HG03457 (cell line): Measurements from ENCODE around the gene UBL4B.
"Not testable (repeated sequence)": the region's sequence is repeated elsewhere in the genome, so short reads cannot be mapped to it uniquely, and the experiment has no call there.

Source experiments
- ATAC-seq: cut with Tn5 transposase; IDR thresholded peaks from one replicate; pipeline ENCODE4 v1.9.1; 2021; ENCODE audit warnings: moderate number of reproducible peaks; ENCODE audit not compliant: unreplicated experiment

The UBL4B gene, protein sequence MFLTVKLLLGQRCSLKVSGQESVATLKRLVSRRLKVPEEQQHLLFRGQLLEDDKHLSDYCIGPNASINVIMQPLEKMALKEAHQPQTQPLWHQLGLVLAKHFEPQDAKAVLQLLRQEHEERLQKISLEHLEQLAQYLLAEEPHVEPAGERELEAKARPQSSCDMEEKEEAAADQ

DNA sequence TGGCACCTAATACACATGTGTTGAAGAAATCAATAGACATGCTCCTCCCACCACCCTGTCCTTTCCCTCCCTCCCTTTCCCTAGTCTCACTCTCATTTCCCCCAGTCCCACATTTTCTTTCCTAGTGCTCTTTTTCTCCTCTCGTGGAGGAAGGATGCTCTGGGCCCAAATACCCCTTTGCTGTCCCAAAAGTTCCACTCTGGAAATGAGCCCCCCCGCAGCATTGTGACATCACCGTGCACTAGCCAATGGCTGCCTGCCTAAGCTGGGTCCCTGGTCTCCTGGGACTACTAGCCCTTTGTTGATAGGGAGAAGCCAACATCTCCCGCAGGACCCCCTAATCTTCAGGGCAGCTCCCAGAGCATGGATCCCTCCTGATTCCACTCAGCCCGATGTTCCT is at the start of gene UBL4B:
TSS of gene UBL4B (plus strand) at position 301 of the 400 bp plus-strand sequence. CDS start at position 393, 92 bp downstream.
- no peak for ATAC-seq

DNA sequence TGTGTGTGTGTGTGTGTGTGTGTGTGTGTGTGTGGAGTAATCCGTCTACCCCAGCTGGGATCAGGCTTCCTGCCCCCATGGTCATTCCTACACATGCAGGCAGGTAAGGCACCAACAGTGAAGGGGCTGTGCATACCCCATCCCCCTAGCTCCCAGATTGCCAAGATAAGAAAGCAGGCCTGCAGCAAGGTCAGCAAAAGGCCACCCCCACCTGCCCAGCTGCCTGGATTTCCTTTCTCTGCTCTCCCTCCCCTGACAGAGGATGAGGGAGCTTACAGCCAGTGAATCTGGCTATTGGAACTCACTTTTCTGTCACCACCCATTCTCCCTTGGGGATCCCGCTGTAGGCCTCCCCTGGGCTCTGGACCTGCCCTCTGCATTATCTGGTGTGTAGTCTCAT is 49.6 kb upstream of the UBL4B start:
- no peak for ATAC-seq

DNA sequence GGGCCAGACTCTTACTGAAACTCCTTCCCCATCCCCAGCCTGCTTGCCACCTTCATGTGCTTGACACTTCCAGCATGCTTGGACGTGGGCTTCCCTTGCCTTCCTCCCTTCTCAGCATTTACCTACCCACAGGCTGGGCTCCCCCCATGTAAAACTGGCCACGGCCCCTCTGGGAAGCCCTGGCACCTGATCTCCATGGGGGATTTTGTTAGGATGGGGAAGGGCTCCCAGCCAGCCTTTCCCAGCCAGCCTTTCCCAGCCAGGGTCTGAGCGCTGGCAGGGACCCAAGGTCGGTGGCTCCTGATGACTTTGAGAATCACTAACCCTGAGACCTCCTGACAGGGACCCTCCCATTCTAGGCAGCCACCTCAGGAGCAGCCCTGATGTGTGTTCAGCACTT is 48.5 kb upstream of the UBL4B start:
- ATAC-seq: no peak

DNA sequence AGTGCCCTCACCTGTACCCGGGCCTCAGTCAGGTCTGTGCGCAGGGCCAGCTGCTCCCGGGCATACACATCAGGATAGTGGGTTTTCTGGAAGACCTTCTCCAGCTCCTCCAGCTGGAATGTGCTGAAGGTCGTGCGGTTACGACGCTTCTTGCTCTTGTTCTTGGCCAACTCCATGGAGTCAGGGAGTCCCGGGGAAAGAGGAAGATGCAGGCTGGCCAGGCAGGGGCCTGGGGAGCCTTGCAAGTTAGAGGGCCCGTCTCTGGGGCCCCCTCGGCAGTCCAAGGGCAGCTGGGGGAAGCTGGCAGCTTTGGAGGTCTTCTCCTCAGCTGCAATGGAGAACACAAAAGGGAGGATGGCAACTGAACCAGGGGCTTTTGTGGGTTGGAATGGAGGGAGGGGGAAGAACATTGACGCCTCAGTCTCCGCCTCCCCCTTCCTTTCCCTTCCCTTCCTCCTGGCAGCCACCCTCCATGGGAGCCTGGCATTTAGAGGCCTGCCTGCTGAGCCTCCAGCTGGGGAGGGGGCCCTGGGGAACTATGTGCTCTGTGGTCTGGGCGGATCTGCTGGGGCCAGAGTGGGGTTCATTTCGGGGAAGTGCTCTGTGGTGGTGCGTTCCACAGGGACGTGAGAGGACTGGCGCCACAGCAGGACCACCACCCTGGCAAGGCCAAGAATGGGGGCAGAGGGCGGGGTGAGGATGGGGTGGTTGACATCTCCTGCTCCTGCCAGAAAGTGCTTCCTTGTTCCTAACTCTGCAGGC is 47.5 kb upstream of the UBL4B start:
- no peak for ATAC-seq

DNA sequence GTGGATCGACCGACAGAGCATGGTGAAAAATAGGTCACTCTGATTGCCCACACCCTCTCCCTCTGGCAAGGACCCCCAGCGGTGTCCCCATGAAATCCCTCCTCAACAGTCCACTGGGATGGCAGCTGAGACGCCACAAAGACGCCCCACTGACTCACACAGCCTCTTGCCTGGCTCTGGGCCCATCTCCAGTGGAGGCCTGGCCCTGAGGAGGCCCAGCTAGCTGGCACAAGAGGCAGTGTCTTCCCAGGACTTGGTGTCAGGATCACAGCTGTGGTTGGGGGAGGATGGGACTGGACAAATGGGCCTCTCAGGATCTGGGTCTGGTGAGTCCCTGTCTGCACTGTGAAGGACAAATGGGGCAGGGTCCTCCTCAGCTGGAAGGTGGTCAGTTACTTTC is 46.4 kb upstream of the UBL4B start:
- ATAC-seq: no peak

DNA sequence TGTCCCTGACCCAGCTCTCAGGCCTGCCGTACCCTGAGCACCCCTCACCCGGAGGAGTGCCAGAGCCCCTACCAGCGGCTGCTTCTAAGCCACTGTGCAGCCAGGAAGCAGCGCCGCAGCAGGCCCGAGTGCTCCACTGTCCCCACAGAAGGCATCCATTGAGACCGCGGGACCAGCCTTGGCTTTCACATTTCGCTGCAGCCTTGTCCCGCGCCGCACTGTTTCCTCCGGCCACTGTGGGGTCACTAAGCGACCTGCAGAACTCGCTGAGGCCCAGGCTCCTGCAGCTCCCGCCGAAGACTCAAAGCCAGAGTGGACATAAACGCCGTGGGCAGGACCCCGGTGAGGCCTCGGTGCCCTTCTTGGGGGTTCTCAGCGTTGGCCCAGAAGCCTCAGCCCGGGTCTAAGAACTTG is 44.8 kb upstream of the UBL4B start:
- no peak for ATAC-seq

DNA sequence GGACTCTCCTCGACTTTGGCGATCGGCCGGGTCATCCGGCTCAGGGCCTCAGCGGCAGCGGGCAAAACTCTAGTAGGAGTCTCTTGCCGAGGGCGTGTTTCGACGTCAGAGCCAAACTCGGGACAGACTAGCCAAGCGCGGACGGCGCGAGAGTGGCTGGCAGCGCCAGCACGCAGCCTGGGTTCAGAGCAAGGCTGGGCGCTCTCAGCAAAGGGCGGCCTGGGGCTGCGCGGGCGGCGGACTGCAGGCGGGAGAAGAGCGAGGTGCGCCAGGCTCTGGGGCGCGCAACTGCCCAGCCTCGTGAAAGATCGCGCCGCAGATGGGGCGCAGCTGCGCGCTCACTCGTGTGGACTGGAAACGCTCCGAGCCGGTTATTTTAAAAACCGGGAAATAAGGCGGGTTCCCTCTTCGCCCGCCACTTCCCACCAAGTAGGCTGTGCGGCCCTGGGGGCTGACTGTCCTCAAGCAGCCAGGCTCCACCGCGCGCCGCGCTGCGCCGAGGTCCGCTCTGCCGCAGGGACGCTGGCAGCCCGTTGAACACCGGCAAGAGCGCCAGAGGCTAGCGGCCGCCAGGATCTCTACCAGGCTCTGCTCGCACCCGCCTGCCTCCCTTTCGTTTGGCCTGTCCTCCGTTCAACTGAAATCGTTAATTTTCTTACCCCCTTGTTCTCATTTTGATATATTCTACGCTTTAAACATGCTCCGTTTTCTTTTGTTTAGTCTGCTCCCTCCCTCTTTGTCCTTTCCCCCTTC is 44.2 kb upstream of the UBL4B start:
- no peak for ATAC-seq

DNA sequence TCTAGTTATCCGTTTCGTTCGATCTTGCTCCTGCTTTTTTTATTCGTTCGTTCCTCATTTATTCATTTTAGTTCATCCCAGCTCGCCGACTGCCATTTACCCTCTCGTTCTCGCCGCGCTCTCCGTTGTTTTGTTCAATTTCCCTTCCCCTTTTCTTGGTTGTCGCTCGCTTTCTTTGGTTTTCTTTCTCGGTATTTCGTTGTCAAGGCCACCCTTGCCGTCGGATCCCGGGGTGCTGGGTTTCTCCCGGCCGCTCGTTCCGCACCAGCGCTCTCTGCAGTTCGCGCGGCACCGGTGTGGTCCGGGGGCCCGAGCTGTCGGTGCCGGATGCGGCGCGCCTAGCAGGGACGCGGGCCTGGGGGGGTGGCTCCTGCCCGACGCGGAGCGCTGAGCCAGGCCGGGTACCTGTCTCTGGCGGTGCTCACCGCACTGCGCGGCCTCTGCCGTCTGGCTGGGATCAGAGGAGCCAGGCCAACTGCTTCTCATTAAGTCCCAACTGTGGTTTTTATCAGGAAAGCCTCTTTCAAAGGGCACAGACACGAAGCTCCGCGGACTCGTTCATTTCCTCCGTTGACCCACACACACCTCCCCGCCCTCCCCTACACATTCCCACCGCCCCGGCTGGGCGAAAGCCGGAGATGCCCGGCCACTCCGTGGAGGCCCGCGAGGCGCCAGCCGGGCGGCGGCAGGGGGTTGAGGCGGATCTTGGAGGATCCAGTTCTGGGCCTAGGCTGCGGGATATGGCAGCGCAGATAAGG is 43.4 kb upstream of the UBL4B start:
- no peak for ATAC-seq

DNA sequence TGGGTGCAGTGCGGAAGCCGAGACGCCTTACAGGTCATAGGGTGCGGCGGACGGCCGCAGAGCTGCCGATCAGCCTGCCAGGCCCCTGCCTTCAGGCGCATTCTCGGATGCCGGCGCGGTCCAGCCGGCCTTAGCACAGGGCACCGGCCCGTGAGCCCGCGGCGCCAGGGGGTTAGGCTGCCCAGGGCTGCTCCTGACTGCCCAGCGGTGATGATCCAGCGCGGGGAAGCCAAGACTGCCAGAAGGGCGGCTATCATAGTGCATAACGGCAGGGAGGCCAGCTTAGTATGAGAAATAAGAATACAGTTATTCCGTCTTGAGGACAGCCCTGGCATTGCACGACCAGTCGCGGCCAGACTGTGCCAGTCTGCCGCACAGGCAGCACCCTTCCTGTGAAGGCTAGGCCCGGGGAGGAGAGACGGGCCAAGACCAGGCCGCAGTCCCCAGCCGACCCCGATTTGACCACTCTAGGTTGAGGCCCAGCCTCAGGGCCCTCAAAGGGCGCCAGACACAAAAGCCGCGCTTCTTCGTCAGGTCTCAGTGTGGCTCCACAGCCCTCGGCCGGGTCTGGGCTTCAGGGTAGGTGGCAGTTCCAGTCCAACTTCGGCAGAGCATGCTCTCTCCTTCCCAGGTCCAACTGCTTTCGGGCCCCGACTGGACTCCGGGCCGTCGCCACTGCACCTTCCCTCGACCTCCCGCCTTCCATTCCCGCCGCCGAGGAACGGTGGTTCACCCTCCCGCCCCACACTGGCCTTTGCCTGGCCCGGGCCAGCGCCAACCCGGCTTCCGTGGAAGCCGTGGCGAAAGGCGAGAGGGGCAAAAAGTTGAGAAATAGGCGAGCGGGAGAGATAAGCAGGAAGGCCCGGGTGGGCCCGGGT is 42.6 kb upstream of the UBL4B start:
- ATAC-seq: no peak

DNA sequence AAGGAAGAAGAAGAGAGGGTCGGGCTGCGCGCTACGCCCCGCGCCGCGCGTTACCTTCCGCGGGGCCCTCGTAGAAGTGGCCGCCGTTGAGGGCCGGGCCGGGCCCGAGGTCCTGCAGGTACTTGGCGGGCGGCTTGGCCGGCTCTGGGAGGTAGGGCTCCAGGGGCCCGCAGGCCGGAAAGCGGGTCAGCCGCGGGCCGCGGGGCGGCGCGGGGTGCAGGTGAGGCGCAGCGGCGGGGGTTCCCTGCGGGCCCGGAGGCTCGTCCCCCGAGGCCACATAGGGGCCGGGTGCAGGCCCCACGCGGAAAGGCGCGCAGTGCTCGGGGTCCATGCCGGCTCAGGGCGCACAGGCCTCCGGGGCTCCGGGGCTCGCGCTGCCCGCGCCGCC is 42.0 kb upstream of the UBL4B start:
- no peak for ATAC-seq

DNA sequence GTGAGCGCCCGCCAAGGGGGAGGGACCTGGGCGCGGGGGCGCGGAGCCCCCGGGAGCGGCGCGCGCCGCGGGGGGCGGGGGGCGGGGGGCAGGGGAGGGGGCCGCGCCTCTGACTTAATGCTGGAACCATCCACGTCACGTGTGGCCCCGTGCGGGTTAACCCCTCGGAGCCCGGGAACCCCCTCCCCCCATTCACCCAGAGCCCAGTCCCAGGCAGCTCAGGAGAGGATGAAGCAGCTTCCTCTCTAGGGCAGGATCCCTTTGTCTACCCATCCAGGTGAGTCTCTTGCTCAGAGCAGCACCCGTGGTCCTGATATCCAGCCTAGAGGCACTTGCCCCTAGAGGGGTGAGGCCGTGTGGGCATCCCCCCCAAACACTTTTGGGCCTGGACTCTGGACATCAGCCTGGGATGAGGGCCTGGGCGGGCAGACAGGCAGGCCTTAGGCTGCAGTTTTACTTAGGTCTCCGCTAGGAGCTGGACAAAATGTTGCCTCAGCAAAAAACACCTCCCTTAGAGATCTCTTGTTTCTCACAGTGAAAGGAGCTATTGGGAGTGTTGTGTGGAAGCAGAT is 41.5 kb upstream of the UBL4B start, which contains the start of gene ALX3:
TSS of gene ALX3 (minus strand) at position 2 of the 572 bp plus-strand sequence. CDS start 60 bp downstream, outside the sequence.
- no peak for ATAC-seq

DNA sequence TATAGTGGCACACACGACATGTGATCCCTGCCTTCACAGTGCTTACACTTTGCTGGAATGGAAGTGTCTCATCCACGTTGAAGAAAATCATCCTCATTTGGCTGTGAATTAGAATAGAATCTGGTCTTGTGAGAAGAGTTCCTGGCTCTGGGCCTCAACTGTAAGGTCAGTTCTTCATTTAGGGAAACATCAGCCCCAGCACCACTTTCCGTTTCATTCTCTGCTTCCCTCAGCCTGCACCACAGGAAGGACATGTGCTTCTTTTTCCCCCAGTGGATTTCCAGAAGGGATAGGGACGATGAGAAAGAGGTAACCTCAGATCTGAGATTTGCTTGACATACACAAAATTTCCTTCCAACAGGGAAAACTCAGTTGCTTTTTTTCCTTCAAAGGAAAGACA is 38.1 kb upstream of the UBL4B start:
- ATAC-seq: no peak

DNA sequence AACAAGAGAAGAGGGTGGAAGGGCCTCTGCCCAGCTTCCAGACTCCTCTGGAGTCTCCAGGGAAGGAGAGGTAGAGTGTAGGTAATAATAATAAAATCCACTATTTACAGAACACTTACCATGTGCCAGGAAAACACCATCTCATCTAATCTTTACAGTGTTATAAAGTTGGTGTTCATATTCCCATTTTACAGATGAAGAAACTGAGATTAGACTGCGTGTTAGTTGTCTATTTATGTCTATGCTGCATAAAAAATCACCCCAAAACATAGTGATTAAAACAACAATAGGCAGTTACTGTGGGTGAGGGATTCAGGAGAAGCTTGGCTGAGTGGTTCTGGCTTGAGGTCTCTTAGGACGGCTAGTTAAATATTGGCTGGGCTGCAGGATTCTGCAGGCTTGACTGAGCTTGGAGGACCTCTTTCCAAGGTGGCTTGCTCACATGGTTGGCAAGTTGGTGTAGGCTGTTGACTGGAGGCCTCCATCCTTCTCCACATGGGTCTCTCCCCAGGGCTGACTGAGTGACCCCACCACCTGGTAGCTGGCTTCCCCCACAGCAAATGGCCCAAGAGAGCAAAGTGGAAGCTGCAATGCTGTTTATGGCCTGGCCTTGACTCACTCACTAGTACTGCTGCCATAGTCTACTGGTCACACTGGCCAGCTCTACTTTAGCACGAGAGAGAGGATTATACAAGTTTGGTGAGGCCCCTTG is 35.3 kb upstream of the UBL4B start:
- no peak for ATAC-seq

DNA sequence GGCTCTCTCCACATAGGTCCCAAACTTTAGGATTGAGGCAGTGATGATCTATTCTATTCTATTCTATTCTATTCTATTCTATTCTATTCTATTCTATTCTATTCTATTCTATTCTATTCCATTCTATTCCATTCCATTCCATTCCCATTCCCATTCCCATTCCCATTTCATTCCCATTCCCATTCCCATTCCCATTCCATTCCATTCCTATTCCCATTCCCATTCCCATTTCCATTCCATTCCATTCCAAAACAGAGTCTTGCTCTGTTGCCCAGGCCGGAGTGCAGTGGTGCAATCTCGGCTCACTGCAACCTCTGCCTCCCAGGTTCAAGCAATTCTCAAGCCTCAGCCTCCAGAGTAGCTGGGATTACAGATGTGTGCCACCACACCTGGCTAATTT is 32.2 kb upstream of the UBL4B start:
- ATAC-seq: not testable (repeated sequence)

DNA sequence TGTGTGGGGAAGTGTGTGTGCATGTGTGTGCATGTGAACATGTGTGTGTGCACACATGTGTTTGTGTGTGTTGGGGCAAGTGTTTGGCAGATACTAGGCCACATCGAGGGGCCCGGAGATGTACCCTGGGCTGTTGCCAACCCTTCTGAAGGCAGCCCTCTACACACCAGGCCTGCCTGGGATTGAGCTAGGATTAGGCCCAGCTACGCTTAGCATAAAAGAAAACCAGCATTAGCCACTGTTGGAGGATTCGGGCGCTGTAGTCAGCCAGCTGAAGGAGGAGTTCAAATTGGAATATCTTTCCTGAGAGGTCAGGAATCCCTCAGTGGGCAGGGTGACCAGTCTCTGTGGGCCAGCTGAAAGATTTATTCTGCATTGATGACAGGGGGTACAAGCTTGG is 31.2 kb upstream of the UBL4B start:
- no peak for ATAC-seq

DNA sequence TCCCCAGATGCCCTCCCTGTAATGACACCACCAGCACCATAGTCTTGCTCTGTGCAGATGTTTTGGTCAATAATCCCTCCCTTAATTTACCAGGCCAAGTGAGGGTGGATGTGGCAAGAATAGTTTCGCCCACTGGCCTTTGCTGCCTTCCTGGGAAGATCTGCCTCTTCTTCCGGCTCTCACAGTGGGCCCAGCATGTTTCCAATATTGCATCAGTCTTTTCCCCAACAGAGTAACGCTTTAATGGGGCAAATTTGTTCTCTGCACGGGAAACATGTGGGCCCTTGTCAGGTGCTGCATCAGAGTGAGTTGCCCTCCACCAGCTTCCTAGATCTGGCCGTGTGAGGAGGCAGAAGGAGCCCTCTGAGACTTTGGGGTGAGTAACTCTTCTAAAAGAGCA is 29.8 kb upstream of the UBL4B start:
- ATAC-seq: no peak

DNA sequence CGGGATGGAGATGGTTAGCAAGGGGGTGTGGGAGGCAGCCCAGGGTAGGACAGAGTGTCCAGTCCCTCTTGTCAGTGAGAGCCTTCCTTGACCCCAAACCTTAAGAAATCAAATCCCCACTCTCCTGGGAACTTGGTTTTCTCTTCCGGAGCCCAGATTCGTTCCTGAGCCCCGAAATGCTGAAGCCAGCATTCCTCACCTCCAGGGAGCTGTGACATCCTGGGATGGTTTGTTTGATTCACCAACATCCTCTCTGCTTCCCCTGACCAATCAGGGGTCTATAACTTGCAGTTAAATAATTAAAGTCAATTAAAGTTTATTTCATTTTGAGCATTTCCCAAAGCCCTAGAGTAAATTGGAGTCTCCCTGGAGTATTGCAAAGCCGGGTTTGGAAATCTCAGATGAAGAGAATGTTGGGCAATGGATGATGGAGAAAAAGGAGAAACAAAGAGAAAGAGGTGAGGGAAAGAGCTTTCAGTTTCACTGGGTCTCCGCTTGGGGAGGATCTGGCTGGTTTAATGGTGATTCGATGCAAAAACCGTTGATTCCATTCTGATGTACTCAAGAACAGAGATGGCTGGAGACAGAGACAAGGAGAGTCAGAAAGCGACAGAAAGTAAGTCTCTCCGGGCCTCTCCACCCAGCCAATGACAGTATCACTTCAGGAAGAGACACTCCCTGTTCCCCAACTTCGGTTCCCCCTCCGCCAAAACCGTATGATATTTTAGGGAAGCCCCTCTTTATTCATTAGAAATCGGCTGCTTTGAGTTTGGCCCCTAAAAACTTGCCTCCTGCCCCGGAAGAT is 29.0 kb upstream of the UBL4B start:
- ATAC-seq: no peak

DNA sequence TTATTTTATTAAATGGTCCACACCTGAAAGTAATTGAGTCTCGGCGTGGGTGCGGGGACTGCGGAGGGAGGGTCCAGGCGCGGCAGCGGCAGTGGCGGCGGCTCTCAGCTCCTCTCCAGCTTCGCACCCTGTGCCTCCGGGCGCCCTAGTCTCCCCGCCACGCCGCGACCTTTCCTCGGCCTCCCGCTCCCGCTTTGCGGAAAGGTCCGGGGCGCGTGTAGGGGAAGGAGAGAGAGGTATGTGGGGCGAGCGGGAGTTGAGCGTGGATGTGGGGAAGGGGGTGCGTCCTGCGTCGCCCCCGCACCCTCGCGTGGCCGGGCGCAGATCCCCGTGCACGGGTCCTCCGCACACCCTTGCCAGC is 28.4 kb upstream of the UBL4B start:
- no peak for ATAC-seq
